ENCODE results near the gene PLXNA4.

Gene PLXNA4

DNA sequence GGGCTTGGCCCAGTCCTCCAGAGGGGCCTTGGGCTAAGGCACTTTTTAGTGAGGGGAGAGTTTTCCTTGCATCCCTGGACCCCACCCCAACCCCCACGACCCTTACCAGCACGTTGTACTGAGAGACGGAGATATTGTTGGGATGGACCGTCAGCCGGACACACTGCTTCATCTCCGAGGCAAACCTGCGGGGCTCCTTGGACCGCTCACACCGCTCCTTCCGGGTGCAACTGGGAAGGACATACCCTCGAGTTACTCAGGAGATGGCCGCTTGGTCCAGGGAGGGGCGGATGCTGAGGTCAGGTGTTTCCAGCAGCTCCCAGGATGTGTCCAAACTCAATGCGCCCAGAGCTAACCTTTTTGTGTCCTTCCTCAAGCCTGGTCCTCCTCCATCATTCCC, 348.0 kb downstream of the PLXNA4 start:
- TF ChIP-seq FOXP2 (optimal IDR thresholded peaks at IDR 0.05; ENCODE audit: borderline replicate concordance, extremely low read depth, extremely low read length, insufficient read depth) = no peak
- TF ChIP-seq, protein P1, sequence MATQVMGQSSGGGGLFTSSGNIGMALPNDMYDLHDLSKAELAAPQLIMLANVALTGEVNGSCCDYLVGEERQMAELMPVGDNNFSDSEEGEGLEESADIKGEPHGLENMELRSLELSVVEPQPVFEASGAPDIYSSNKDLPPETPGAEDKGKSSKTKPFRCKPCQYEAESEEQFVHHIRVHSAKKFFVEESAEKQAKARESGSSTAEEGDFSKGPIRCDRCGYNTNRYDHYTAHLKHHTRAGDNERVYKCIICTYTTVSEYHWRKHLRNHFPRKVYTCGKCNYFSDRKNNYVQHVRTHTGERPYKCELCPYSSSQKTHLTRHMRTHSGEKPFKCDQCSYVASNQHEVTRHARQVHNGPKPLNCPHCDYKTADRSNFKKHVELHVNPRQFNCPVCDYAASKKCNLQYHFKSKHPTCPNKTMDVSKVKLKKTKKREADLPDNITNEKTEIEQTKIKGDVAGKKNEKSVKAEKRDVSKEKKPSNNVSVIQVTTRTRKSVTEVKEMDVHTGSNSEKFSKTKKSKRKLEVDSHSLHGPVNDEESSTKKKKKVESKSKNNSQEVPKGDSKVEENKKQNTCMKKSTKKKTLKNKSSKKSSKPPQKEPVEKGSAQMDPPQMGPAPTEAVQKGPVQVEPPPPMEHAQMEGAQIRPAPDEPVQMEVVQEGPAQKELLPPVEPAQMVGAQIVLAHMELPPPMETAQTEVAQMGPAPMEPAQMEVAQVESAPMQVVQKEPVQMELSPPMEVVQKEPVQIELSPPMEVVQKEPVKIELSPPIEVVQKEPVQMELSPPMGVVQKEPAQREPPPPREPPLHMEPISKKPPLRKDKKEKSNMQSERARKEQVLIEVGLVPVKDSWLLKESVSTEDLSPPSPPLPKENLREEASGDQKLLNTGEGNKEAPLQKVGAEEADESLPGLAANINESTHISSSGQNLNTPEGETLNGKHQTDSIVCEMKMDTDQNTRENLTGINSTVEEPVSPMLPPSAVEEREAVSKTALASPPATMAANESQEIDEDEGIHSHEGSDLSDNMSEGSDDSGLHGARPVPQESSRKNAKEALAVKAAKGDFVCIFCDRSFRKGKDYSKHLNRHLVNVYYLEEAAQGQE (IDR thresholded peaks at IDR 0.05; ENCODE audit: insufficient read depth in 1 of 2, low read depth in 2 of 2, low read length in 2 of 2) = no peak
- no peak for TF ChIP-seq SIN3A (IDR thresholded peaks at IDR 0.05; ENCODE audit: borderline replicate concordance, insufficient read depth, low read length)
- TF ChIP-seq POLR2AphosphoS5 (IDR thresholded peaks at IDR 0.05; ENCODE audit: low read depth, low read length) = no peak
- TF ChIP-seq TAF1 (IDR thresholded peaks at IDR 0.05; ENCODE audit: borderline replicate concordance, insufficient read depth, low read length) = no peak

DNA sequence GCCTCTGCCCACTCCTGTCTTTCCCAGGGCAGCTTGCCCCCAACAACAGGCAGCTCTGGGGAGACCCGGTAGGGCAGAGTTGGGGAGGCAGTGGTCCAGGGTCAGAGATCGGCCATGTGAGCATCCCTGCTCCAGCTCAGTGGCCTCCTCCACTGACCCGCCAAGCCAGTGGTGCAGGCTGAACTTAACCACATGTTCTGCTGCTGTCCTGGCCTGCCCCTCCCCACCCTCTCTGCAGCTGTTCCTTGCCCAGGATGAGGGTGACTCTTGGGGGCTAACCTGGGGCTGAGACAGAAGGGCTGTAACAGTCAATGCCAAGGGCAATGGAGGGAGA, 349.3 kb downstream of the PLXNA4 start:
- TF ChIP-seq TAF1 (IDR thresholded peaks at IDR 0.05; ENCODE audit: borderline replicate concordance, insufficient read depth, low read length) (no peak), FOXP2 (optimal IDR thresholded peaks at IDR 0.05; ENCODE audit: borderline replicate concordance, extremely low read depth, extremely low read length, insufficient read depth) (no peak), POLR2AphosphoS5 (IDR thresholded peaks at IDR 0.05; ENCODE audit: low read depth, low read length) (no peak), SIN3A (IDR thresholded peaks at IDR 0.05; ENCODE audit: borderline replicate concordance, insufficient read depth, low read length) (no peak)
- TF ChIP-seq, protein P1 (IDR thresholded peaks at IDR 0.05; ENCODE audit: insufficient read depth in 1 of 2, low read depth in 2 of 2, low read length in 2 of 2) = no peak

GRCh38 chr7:132226046-132226956, 350.0 kb downstream of the PLXNA4 start:
- no peak for TF ChIP-seq FOXP2 (optimal IDR thresholded peaks at IDR 0.05; ENCODE audit: borderline replicate concordance, extremely low read depth, extremely low read length, insufficient read depth)
- no peak for TF ChIP-seq SIN3A (IDR thresholded peaks at IDR 0.05; ENCODE audit: borderline replicate concordance, insufficient read depth, low read length)
- TF ChIP-seq, protein P1 (IDR thresholded peaks at IDR 0.05; ENCODE audit: insufficient read depth in 1 of 2, low read depth in 2 of 2, low read length in 2 of 2) = no peak
- no peak for TF ChIP-seq TAF1 (IDR thresholded peaks at IDR 0.05; ENCODE audit: borderline replicate concordance, insufficient read depth, low read length)
- TF ChIP-seq POLR2AphosphoS5 (IDR thresholded peaks at IDR 0.05; ENCODE audit: low read depth, low read length) = no peak

- TF ChIP-seq, protein P1 (IDR thresholded peaks at IDR 0.05; ENCODE audit: insufficient read depth in 1 of 2, low read depth in 2 of 2, low read length in 2 of 2) = no peak
- TF ChIP-seq FOXP2 (optimal IDR thresholded peaks at IDR 0.05; ENCODE audit: borderline replicate concordance, extremely low read depth, extremely low read length, insufficient read depth) (no peak), POLR2AphosphoS5 (IDR thresholded peaks at IDR 0.05; ENCODE audit: low read depth, low read length) (no peak), TAF1 (IDR thresholded peaks at IDR 0.05; ENCODE audit: borderline replicate concordance, insufficient read depth, low read length) (no peak), SIN3A (IDR thresholded peaks at IDR 0.05; ENCODE audit: borderline replicate concordance, insufficient read depth, low read length) (no peak)
Observed at GRCh38 chr7:132225216-132226030, 350.8 kb downstream of the PLXNA4 start.
